ENCODE data around the gene RNF115. TPM values are rescaled to one million over a fixed set of nuclear protein-coding genes. Genes with fewer than 3 reads are reported as not detected.
A peak's percentile ranks its signal among the peaks of the same experiment; 100 is the strongest.

RNF115 gene
- total and polyA plus RNA-seq, 2 of the 4 experiments (the other 2 are of a cell fraction): 13.5 to 22.9 TPM

DNA sequence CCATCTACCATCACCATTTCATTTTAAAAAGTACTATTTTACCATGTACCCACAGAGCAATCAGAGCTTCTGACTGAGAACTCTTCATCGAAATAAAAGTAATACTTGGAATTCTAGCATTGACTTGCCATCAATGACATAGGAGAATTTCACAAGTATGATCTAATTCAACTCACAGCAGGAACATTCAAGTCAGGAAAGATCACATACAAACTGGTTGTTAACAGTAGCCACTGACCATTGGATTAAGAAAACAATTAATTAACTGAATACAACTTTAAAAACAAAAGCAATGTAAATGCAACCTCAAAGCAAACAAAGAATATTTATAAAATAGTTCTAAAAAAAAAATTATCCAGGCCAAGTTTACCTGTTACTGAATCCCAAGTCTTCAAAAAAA lies 18.8 kb downstream of the RNF115 start:
- intact Hi-C loops (cut with micrococcal nuclease): no loop called here

More for the DNA sequence above, 18.8 kb downstream of the RNF115 start:
- no peak overlapping the region for H3K14ac ChIP-seq (replicated peaks; ENCODE audit: low read depth, low read length)
- peaks cover 6% of the 10 kb centered on the region; the same call in 1 of the 2 replicates for H3K9me1 ChIP-seq (ENCODE audit: insufficient read depth, low read length)
- H4K20me1 ChIP-seq (ENCODE audit: insufficient read depth, low read length): peaks cover 70% of the 10 kb centered on the region
- no peak overlapping the region for H3K4ac ChIP-seq (ENCODE audit: low read depth, low read length)
- H2BK15ac ChIP-seq (ENCODE audit: low read depth, low read length): no peak overlapping the region
- no peak overlapping the region for H3K18ac ChIP-seq (ENCODE audit: low read depth, low read length)
- no peak overlapping the region for H2AFZ ChIP-seq (replicated peaks; ENCODE audit: low read length, poor library complexity)
- peak overlapping the region; percentile 37 for H2BK5ac ChIP-seq (ENCODE audit: low read depth, low read length, poor library complexity, severe bottlenecking)
- no peak overlapping the region for H2BK20ac ChIP-seq (ENCODE audit: low read depth, low read length)
- dilution Hi-C loops (cut with HindIII; ENCODE audit: low sequenced_read_pairs, unreplicated experiment) (no loop called here), in situ Hi-C loops (cut with MboI; ENCODE audit: low sequenced_read_pairs) (no loop called here)
- no peaks in the 10 kb centered on the region for H3K27me3 ChIP-seq (ENCODE audit: control insufficient read depth, insufficient read depth, low read length)
- no peak overlapping the region for H3K56ac ChIP-seq (ENCODE audit: extremely low read depth, insufficient read depth, low read length)
- H3K4me3 ChIP-seq (ENCODE audit: insufficient read depth, low read depth, low read length): no peak overlapping the region
- no TSS peak for BruUV-seq (replicated peaks)
- POLR2A ChIA-PET (ENCODE audit: unreplicated experiment): no interaction called here
- no peak for ATAC-seq (ENCODE audit: low read depth)
- peak; percentile 43 for DNase-seq
- no peak overlapping the region for H2AK5ac ChIP-seq (ENCODE audit: low read depth, low read length)
- H2AK9ac ChIP-seq (replicated peaks; ENCODE audit: low read depth, low read length, poor library complexity): no peak overlapping the region
- H4K91ac ChIP-seq (ENCODE audit: insufficient read depth, low read depth, low read length): no peak overlapping the region
- peaks cover 16 to 60% of the 10 kb centered on the region in 2 experiments for H3K79me1 ChIP-seq (ENCODE audit: low read depth in 1 of 2, low read length in 2 of 2)
- peaks cover 10% of the 10 kb centered on the region for H3K4me1 ChIP-seq (ENCODE audit: control insufficient read depth, insufficient read depth, low read length)
- no CpG with 5 or more reads among the region's 1 CpG for WGBS, 2 experiments (ENCODE audit: extremely low coverage in 2 of 2, insufficient read length in 1 of 2)
- H3K4me2 ChIP-seq (ENCODE audit: low read depth, low read length): no peak overlapping the region
- no peak overlapping the region for H3K23ac ChIP-seq (ENCODE audit: low read depth, low read length)
- no peak overlapping the region for H3K9ac ChIP-seq (ENCODE audit: low read depth, low read length)
- H3K9me3 ChIP-seq (ENCODE audit: control insufficient read depth, insufficient read depth, low read length): no peaks in the 10 kb centered on the region
- no peak overlapping the region for H2BK120ac ChIP-seq (ENCODE audit: low read depth, low read length)
- CTCF ChIA-PET: interaction anchor here (0.7 kb wide), 1 partner anchor 156 kb away, joined by 3 read pairs; no protein-coding TSS in a partner anchor
- no peak overlapping the region for H4K5ac ChIP-seq (ENCODE audit: low read depth, low read length)
- no peak overlapping the region for H3K27ac ChIP-seq (ENCODE audit: insufficient read depth, low read length)
- H3K36me3 ChIP-seq (ENCODE audit: control insufficient read depth, insufficient read depth, low read length): no peaks in the 10 kb centered on the region
- no peak for TF ChIP-seq MXI1 (IDR thresholded peaks at IDR 0.05; ENCODE audit: borderline replicate concordance, low read depth, low read length)
- no peak for TF ChIP-seq POLR2A (IDR thresholded peaks at IDR 0.05; ENCODE audit: low read depth, low read length)
- TF ChIP-seq RCOR1 (IDR thresholded peaks at IDR 0.05; ENCODE audit: insufficient replicate concordance, low read length): no peak
- TF ChIP-seq RAD21 (IDR thresholded peaks at IDR 0.05; ENCODE audit: low read length): no peak
- TF ChIP-seq FOS (IDR thresholded peaks at IDR 0.05; ENCODE audit: low read depth, low read length): no peak
- H4K8ac ChIP-seq (ENCODE audit: low read depth in 2 of 2, low read length in 2 of 2): no peak overlapping the region

Data from IMR-90 (cell line).